Fibroblast of villous mesenchyme (primary cell): ENCODE data around the gene PDZRN3. TPM values are rescaled to one million over a fixed set of nuclear protein-coding genes. Genes with fewer than 3 reads are reported as not detected.

Source experiments
- DNase-seq: peaks from one replicate; pipeline ENCODE4 v3.0.0-alpha.2; 2010; ENCODE audit warnings: low read depth
- H3K4me3 ChIP-seq: 2 replicates; pipeline ENCODE4 v1.5.1; 2011; ENCODE audit warnings: low read depth, mild to moderate bottlenecking, low read length
- CTCF ChIP-seq: IDR thresholded peaks from 2 replicates; pipeline ENCODE4 v1.5.1; 2012; ENCODE audit warnings: low read depth, mild to moderate bottlenecking, low read length; ENCODE audit not compliant: insufficient read depth
- total RNA-seq: library from RNA; depleted of rRNA; stranded (reverse); fragments of >200 nt; gene quantifications from 2 replicates; pipeline ENCODE4 v1.2.3, GENCODE V29; 2012

Gene PDZRN3
- total RNA-seq, 1 donor, result 33.7 TPM

- no peak for DNase-seq
- H3K4me3 ChIP-seq, result no peak overlapping the region
- TF ChIP-seq CTCF, result no peak
These were observed 69.7 kb downstream of the PDZRN3 start for GRCh38 chr3:73555076-73555475.

- no peak for TF ChIP-seq CTCF
- H3K4me3 ChIP-seq, result no peak overlapping the region
- peak; percentile 59 for DNase-seq
These were observed 72.0 kb downstream of the PDZRN3 start for GRCh38 chr3:73552700-73553099.

GRCh38 chr3:73550032-73550431 lies 74.7 kb downstream of the PDZRN3 start:
- H3K4me3 ChIP-seq, result no peak overlapping the region
- TF ChIP-seq CTCF, result no peak
- DNase-seq, result no peak

- no peak for TF ChIP-seq CTCF
- H3K4me3 ChIP-seq, result no peak overlapping the region
- no peak for DNase-seq
These were observed 75.6 kb downstream of the PDZRN3 start for GRCh38 chr3:73549051-73549600.

GRCh38 chr3:73548436-73548835 lies 76.3 kb downstream of the PDZRN3 start:
- H3K4me3 ChIP-seq, result no peak overlapping the region
- DNase-seq, result no peak
- TF ChIP-seq CTCF, result no peak

GRCh38 chr3:73547427-73548248 lies 77.1 kb downstream of the PDZRN3 start:
- peak; percentile 84 for DNase-seq
- H3K4me3 ChIP-seq, result no peak overlapping the region
- TF ChIP-seq CTCF, result no peak

GRCh38 chr3:73546961-73547360 lies 77.8 kb downstream of the PDZRN3 start:
- TF ChIP-seq CTCF, result no peak
- no peak overlapping the region for H3K4me3 ChIP-seq
- peak; percentile 68 for DNase-seq
